HG03469 (cell line): Measurements from ENCODE around the gene MICAL1.

Source experiments
- ATAC-seq: cut with Tn5 transposase; IDR thresholded peaks from one replicate; pipeline ENCODE4 v1.9.1; 2021; ENCODE audit warnings: mild to moderate bottlenecking, moderate library complexity, moderate number of reproducible peaks; ENCODE audit not compliant: unreplicated experiment

Gene MICAL1, protein sequence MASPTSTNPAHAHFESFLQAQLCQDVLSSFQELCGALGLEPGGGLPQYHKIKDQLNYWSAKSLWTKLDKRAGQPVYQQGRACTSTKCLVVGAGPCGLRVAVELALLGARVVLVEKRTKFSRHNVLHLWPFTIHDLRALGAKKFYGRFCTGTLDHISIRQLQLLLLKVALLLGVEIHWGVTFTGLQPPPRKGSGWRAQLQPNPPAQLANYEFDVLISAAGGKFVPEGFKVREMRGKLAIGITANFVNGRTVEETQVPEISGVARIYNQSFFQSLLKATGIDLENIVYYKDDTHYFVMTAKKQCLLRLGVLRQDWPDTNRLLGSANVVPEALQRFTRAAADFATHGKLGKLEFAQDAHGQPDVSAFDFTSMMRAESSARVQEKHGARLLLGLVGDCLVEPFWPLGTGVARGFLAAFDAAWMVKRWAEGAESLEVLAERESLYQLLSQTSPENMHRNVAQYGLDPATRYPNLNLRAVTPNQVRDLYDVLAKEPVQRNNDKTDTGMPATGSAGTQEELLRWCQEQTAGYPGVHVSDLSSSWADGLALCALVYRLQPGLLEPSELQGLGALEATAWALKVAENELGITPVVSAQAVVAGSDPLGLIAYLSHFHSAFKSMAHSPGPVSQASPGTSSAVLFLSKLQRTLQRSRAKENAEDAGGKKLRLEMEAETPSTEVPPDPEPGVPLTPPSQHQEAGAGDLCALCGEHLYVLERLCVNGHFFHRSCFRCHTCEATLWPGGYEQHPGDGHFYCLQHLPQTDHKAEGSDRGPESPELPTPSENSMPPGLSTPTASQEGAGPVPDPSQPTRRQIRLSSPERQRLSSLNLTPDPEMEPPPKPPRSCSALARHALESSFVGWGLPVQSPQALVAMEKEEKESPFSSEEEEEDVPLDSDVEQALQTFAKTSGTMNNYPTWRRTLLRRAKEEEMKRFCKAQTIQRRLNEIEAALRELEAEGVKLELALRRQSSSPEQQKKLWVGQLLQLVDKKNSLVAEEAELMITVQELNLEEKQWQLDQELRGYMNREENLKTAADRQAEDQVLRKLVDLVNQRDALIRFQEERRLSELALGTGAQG

DNA sequence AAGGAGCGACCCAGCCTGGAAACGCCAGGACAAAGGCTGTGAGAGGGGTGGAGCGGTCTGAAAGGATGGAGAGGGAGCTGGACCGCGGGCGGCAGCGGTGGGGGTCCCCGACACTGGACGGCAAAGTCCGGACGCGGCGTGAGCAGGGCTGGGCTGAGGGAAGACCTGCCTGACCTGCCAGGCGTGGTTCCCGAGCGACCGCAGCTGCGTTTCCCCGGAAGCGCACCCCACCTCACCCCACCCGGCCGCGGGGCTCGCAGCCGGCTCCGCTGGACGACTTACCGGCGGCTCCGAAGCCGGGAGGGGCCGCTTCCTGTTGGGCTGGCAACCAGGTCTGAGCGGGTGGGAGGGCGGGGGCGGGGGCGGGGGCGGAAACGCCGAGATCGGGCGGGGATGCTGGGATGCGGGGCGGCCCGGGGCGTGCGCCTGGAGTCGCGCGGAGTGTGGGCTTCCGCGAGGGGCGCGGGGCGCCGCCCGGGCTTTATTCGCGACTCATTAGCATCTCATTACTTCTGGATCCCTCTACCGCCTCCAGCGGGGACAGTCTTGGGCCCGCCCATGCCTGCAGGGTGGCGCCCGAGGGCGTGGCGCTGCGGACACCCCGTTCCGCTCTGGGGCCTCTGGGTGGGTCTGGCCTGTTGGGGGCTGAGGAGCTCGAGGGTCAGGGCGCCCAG lies at the start of gene MICAL1:
Gene MICAL1 (minus strand): TSS at position 336 of the 674 bp plus-strand sequence. CDS start 1,576 bp downstream, outside the sequence.
- ATAC-seq = peak; percentile 38

- no peak for ATAC-seq
Measured at GRCh38 chr6:109503327-109504224, 48.0 kb upstream of the MICAL1 start.

DNA sequence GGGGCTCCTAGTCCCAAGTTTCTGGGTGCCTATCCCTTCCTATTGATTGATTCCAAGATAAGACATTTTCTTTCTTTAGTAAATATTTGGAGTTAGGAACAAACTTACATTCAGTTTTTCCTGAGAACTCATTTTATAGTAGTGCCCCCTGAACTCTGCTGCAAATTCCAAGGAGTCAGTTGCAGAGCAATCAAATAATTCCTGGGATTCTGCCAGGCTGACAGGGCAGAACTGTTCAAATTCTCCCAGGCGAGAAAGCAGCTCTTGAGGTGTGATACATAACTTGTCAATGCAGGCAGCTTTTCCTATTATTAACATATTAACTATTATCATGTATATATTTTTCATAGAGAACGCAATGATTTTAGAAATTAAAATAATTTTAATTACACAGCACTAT lies 43.4 kb upstream of the MICAL1 start:
- ATAC-seq = no peak

DNA sequence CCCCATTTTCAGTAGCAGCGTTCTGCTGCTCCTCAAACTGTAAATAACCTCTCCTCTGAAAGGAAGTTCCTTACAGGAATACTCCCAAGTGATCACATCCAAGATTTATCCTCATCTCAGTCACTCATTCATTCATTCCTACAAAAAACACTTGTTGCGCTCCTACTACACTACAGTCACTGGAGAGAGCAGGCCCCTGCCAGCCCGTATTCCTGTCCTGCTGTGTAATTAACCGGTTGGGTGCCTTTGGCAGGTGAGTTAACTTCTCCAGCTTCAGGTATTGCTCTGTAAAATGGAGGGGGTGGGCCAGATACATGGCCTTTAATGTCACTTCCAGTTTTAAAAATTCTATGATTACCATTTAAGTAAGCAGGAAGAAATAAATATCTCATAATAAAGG lies 42.5 kb upstream of the MICAL1 start:
- no peak for ATAC-seq

DNA sequence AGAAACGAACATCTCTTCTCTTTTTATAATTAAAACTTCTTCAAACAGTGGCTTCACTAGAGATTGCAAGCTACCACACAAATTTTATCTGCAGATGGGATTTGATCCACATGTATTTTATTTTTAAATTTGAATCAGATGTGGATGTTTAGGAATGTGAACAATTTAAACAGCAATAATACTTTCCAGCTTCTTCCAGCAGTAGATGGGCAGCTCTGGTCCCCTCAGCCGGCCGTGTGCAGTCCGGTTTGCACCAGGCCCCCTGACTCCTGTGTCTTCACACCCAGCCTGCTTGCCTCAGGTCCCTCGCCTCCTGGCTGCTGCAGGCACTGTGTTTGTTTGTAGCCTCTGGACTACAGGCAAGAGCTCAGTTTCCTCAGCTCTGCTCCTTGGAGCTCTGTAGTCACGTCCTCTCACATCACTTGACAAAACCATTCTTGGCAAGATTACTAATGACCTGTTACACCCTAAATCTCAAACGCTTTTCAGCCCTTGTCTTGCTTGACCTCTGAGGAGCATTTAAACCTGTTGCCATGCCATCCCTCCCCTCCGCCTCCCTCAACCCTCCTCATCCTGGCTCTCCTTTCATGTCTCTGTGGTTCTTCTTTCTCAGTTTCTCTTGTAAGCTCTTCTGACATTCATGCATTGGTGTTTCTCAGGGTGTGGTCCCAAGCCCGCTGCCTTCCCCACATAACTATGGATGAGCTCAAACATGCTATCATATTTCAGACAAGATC lies 40.6 kb upstream of the MICAL1 start:
- ATAC-seq = no peak

- ATAC-seq = no peak
Measured at GRCh38 chr6:109493865-109494264, 38.3 kb upstream of the MICAL1 start.

DNA sequence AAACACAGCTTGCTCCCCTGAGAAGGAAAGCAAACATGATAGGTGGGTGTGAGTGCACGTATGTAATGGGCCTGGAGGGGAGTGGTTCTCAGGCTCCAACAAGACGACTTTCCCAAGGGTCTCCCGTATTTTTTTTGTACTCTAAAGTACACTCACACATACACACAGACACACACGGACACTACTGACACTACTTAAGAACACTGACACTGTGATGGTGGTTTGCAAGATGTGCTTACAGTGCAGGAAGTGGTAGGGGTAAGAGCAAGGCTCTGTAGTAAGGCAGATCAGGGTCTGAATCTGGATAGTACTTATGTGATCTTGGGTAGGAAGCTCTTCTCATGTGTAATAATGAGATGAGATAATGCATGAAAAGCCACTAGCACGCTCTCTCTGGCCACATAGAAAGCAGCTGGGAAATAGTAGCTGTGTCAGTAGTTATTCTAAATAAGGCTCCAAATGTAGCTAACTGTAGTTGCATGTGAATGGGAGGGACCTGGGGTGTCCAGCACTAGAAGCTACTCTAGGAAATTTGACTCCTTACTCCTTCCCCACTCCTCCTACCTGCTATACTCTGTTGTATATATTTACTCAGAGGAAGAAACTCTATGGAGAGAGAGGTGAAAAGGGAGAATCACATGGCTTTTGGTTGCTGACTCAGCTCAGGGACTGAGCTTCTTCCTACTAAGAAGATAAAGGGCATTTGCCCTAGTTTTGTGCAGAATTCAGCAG lies 35.8 kb upstream of the MICAL1 start:
- no peak for ATAC-seq

- no peak for ATAC-seq
Measured at GRCh38 chr6:109490713-109491112, 35.1 kb upstream of the MICAL1 start.

DNA sequence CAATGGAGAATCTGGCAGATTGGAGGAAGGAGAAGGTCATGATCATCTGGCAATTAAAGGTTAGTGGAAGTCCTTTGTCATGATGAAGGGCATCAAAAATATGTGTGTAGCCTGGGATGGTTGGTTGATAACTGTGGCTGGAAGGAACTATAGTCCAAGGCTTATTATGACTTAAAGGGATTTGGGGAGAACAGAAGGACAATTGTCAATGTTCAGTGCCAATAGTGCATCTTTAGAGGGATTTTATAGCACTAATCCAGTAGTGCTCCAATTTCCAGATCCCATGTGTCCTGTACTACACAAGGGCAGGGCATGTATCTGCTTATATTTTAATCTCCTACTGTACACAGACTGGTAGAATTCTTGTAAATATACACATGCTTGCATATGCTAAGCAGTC lies 32.4 kb upstream of the MICAL1 start:
- no peak for ATAC-seq

GRCh38 chr6:109486068-109486467 lies 30.5 kb upstream of the MICAL1 start:
- ATAC-seq = no peak

DNA sequence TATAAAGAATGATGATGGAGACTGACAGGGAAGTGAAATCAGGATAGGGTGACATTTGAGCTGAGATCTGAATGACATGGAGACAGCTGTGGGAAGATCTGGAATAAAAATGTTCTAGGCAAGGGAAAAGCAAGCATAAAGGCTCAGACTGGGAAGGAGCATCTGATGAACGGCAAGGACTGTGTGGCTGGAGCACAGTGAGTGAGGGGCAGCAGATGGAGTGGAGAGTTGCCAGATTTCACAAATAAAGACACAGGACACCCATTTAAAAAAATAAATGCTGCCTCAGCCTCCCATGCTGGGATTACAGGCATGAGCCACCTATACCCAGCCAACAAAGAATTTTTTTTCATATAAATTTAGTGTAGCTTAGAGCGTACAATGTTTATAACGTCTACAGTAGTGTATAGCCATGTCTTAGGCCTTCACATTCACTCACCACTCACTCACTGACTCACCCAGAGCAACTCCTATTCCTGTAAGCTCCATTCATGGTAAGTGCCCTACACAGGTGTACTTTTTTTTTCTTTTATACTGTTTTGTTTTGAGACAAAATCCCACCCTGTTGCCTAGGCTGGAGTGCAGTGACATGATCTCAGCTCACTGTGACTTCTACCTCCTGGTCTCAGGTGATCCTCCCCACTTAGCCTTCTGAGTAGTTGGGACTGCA lies 29.8 kb upstream of the MICAL1 start:
- no peak for ATAC-seq

GRCh38 chr6:109484122-109484521 lies 28.6 kb upstream of the MICAL1 start:
- ATAC-seq = no peak

DNA sequence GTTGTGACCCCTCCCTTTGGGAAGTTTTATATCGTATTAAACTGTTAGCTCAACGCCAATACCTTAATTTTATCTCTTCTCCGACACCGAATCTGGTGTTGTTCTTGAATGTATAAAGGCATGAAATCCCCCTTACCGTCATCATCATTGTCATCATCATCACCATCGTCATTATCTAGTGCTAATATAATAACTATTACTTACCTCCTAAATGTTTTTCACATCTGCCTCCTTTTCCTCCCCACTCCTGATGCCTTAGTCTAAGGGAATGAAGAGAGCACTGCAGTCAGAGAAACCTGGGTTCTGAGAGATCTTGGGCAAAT lies 28.1 kb upstream of the MICAL1 start:
- ATAC-seq = no peak

- ATAC-seq = peak; percentile 79
Measured at GRCh38 chr6:109482905-109483734, 27.5 kb upstream of the MICAL1 start, which contains the start of gene ZBTB24. Gene ZBTB24 (minus strand): TSS chr6:109483219. CDS start chr6:109482026, 1,193 bp downstream.

GRCh38 chr6:109480993-109481480 lies 25.5 kb upstream of the MICAL1 start:
- ATAC-seq = no peak

- ATAC-seq = no peak
Measured at GRCh38 chr6:109478841-109479624, 23.5 kb upstream of the MICAL1 start.
